GM12878 (cell line): ENCODE measurements around the gene RNF121. TPM values are rescaled to one million over a fixed set of nuclear protein-coding genes. Genes with fewer than 3 reads are reported as not detected.

Experiments used
- ASH2L ChIP-seq: fragments of 300-600, 200-600 bp; sonication (generic); IDR thresholded peaks from 2 replicates; pipeline ENCODE4 v1.6.1; 2017; ENCODE audit warnings: low read depth, mild to moderate bottlenecking, borderline replicate concordance
- ATF3 ChIP-seq: IDR thresholded peaks from 2 replicates; pipeline ENCODE4 v1.6.1; 2011; ENCODE audit warnings: low read depth, mild to moderate bottlenecking, low read length, moderate library complexity, borderline replicate concordance; ENCODE audit errors: extremely low read depth
- BCL11A ChIP-seq: IDR thresholded peaks from 2 replicates; pipeline ENCODE4 v1.6.1; 2011; ENCODE audit warnings: low read depth, low read length
- BCL3 ChIP-seq: IDR thresholded peaks from 2 replicates; pipeline ENCODE4 v1.6.1; 2011; ENCODE audit warnings: borderline replicate concordance, low read depth, mild to moderate bottlenecking, moderate library complexity, low read length; ENCODE audit not compliant: insufficient read depth, poor library complexity, severe bottlenecking
- BRCA1 ChIP-seq: IDR thresholded peaks from 2 replicates; pipeline ENCODE4 v1.6.1; 2011; ENCODE audit warnings: low read depth, low read length, improper control_type of control experiment
- CBFB ChIP-seq: IDR thresholded peaks from 2 replicates; pipeline ENCODE4 v1.6.1; 2016; ENCODE audit warnings: antibody characterized with exemption, low read depth
- EED ChIP-seq: sonication (generic); IDR thresholded peaks from 2 replicates; pipeline ENCODE4 v1.6.1; 2016; ENCODE audit warnings: antibody characterized with exemption, low read depth
- EGR1 ChIP-seq, 2 experiments: IDR thresholded peaks; 1 replicate in 1 of 2; 2 replicates in 1 of 2; pipeline ENCODE4 v1.6.1; 2011 to 2012; ENCODE audit warnings: low read depth in 2 of 2, low read length in 2 of 2, borderline replicate concordance in 1 of 2, mild to moderate bottlenecking in 1 of 2, moderate library complexity in 1 of 2
- FOXK2 ChIP-seq: fragments of 450-650 bp; IDR thresholded peaks from 2 replicates; pipeline ENCODE4 v1.6.1; 2017; ENCODE audit warnings: mild to moderate bottlenecking, moderate library complexity
- MTA3 ChIP-seq: IDR thresholded peaks from 2 replicates; pipeline ENCODE4 v1.6.1; 2012; ENCODE audit warnings: low read length, inconsistent platforms, borderline replicate concordance
- NBN ChIP-seq: fragments of 450-650 bp; IDR thresholded peaks from 2 replicates; pipeline ENCODE4 v1.6.1; 2016
- NFIC ChIP-seq: IDR thresholded peaks from 2 replicates; pipeline ENCODE4 v1.6.1; 2012; ENCODE audit warnings: low read depth, mild to moderate bottlenecking, inconsistent platforms, low read length, moderate library complexity
- NRF1 ChIP-seq: conservative IDR thresholded peaks from 2 replicates; pipeline ENCODE4 v1.6.1; 2011; ENCODE audit warnings: mild to moderate bottlenecking, low read depth, low read length, improper control_type of control experiment
- POU2F2 ChIP-seq: IDR thresholded peaks from 3 replicates; pipeline ENCODE4 v1.6.1; 2011; ENCODE audit warnings: low read depth, mild to moderate bottlenecking, low read length, borderline replicate concordance
- RBBP5 ChIP-seq: fragments of 200-600 bp; sonication (generic); conservative IDR thresholded peaks from 2 replicates; pipeline ENCODE4 v1.6.1; 2016
- SPI1 ChIP-seq: IDR thresholded peaks from 2 replicates; pipeline ENCODE4 v1.6.1; 2011; ENCODE audit warnings: low read depth, mild to moderate bottlenecking, low read length, moderate library complexity, borderline replicate concordance; ENCODE audit not compliant: insufficient read depth
- SRF ChIP-seq, 2 experiments: IDR thresholded peaks; 2 replicates each; pipeline ENCODE4 v1.6.1; 2011; ENCODE audit warnings: low read depth in 2 of 2, low read length in 2 of 2, mild to moderate bottlenecking in 1 of 2, moderate library complexity in 1 of 2
- TCF12 ChIP-seq: IDR thresholded peaks from 2 replicates; pipeline ENCODE4 v1.6.1; 2011; ENCODE audit warnings: low read depth, mild to moderate bottlenecking, low read length
- USF1 ChIP-seq: IDR thresholded peaks from 2 replicates; pipeline ENCODE4 v1.6.1; 2011; ENCODE audit warnings: borderline replicate concordance, low read depth, mild to moderate bottlenecking, moderate library complexity, mixed read lengths, low read length; ENCODE audit not compliant: insufficient read depth; ENCODE audit errors: extremely low read length
- ZNF207 ChIP-seq: fragments of 450-650 bp; IDR thresholded peaks from 2 replicates; pipeline ENCODE4 v1.6.1; 2014; ENCODE audit warnings: antibody characterized with exemption, mild to moderate bottlenecking, borderline replicate concordance
- ZNF24 ChIP-seq: fragments of 450-650 bp; IDR thresholded peaks from 2 replicates; pipeline ENCODE4 v1.6.1; 2017; ENCODE audit warnings: antibody characterized with exemption, mild to moderate bottlenecking
- ZNF274 ChIP-seq: IDR thresholded peaks from one replicate; pipeline ENCODE4 v1.8.0; 2011; ENCODE audit not compliant: insufficient read length, insufficient read depth
- ZNF384 ChIP-seq: IDR thresholded peaks from 2 replicates; pipeline ENCODE4 v1.6.1; 2012; ENCODE audit warnings: low read depth, mild to moderate bottlenecking, low read length, improper control_type of control experiment, borderline replicate concordance
- ZSCAN29 ChIP-seq: fragments of 450-650 bp; IDR thresholded peaks from 2 replicates; pipeline ENCODE4 v1.6.1; 2017; ENCODE audit warnings: mild to moderate bottlenecking, moderate library complexity
- polyA plus RNA-seq, 11 experiments: library from polyadenylated mRNA; depleted of rRNA in 4 of 11; unstranded in 6 of 11; stranded (reverse) in 5 of 11; fragments of >200 nt; fragmentation: Nextera tagmentation in 4 of 11; fragmentation: Illumina TruSeq in 1 of 11; extraction: Ambion mirVana in 4 of 11; extraction: Trizol in 1 of 11; gene quantifications; 1 replicate in 1 of 11; 2 replicates in 10 of 11; pipeline versions ENCODE4 v1.2.1 to v1.2.3, GENCODE V29; 2011 to 2016; ENCODE audit warnings: inconsistent platforms in 2 of 11, missing spikeins in 2 of 11, low read depth in 1 of 11
- total RNA-seq, 4 experiments: library from RNA; depleted of rRNA in 3 of 4; stranded (reverse); fragments of >200 nt in 3 of 4; fragmentation: Illumina TruSeq in 1 of 4; extraction: Trizol in 1 of 4; gene quantifications; 2 replicates each; pipeline versions ENCODE4 v1.2.1 to v1.2.3, GENCODE V29; 2013 to 2021
- TF ChIP-seq, protein P1 (sequence below): fragments of 450-650 bp; conservative IDR thresholded peaks from 2 replicates; pipeline ENCODE4 v1.6.1; 2017; ENCODE audit warnings: mild to moderate bottlenecking, moderate library complexity

The RNF121 gene
- total and polyA plus RNA-seq, 10 of the 15 experiments (the other 5 are each of a cell fraction or from before 2014, with no cell fraction given): 8.6 to 73.7 (median 32.7) TPM

- TF ChIP-seq ZNF207 (no peak), POU2F2 (0 out of 3 replicates have a peak, but pooled peaks have one; percentile 30), FOXK2 (no peak), USF1 (no peak), NFIC (0 out of 2 replicates have a peak, but pooled peaks have one; percentile 24), BRCA1 (no peak), MTA3 (no peak), ZNF24 (no peak), CBFB (no peak), EED (peak; percentile 64), ZNF384 (no peak), SPI1 (peak; percentile 91), BCL3 (peak; percentile 34), ASH2L (no peak), EGR1 (IDR thresholded peaks at IDR 0.05; ENCODE audit: borderline replicate concordance in 1 of 2, low read depth in 2 of 2, low read length in 2 of 2) (0 out of 3 replicates have a peak, but pooled peaks of 1 of the 2 experiments have one; percentile 13), RBBP5 (no peak), ZNF274 (no peak), NRF1 (no peak), ZSCAN29 (no peak), TCF12 (no peak), BCL11A (no peak), SRF (IDR thresholded peaks at IDR 0.05; ENCODE audit: low read depth in 2 of 2, low read length in 2 of 2) (no peak), ATF3 (no peak), NBN (no peak)
- TF ChIP-seq, protein P1, sequence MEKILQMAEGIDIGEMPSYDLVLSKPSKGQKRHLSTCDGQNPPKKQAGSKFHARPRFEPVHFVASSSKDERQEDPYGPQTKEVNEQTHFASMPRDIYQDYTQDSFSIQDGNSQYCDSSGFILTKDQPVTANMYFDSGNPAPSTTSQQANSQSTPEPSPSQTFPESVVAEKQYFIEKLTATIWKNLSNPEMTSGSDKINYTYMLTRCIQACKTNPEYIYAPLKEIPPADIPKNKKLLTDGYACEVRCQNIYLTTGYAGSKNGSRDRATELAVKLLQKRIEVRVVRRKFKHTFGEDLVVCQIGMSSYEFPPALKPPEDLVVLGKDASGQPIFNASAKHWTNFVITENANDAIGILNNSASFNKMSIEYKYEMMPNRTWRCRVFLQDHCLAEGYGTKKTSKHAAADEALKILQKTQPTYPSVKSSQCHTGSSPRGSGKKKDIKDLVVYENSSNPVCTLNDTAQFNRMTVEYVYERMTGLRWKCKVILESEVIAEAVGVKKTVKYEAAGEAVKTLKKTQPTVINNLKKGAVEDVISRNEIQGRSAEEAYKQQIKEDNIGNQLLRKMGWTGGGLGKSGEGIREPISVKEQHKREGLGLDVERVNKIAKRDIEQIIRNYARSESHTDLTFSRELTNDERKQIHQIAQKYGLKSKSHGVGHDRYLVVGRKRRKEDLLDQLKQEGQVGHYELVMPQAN: no peak
Measured at GRCh38 chr11:71998649-71999310, 69.9 kb downstream of the RNF121 start, which contains the start of gene IL18BP (continued).
